ENCODE measurements around the gene DENND4B.
A peak's percentile ranks its signal among the peaks of the same experiment; 100 is the strongest.

Gene DENND4B

DNA sequence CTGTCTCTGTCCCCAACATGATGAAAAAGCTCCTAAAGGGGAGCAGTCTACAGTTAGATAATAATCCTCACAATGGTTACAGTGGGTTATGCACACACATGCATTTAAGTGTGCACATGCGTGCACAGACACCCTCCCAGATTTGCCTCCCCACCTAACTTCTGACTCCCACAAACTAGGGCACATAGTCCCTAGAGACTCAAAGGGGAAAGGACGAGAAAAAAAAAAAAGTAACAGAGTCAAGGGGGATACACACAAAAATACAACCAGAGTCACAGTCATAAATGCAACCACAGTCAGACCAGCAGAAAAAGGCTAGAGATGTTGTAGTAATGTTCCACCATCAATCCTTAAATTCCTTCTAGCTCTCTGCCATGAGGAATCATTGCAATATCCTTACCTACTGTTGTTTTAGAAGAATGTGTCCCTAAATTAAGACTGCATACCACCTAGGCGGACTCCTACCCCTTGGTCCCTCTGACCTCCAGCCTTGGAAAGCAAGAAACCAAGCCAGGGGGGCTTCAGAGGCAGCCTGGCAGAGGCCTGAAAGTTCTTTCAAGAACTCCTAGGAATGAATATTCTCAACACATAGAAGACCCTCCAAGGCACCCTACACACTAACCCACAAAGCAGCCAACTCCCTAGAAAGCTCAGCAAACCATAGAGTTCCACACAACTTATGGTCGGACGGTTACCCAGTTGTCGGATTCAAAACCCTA, 10.6 kb upstream of the DENND4B start:
- no peak for DNase-seq (ENCODE audit: low read depth)
- TF ChIP-seq, protein P1, sequence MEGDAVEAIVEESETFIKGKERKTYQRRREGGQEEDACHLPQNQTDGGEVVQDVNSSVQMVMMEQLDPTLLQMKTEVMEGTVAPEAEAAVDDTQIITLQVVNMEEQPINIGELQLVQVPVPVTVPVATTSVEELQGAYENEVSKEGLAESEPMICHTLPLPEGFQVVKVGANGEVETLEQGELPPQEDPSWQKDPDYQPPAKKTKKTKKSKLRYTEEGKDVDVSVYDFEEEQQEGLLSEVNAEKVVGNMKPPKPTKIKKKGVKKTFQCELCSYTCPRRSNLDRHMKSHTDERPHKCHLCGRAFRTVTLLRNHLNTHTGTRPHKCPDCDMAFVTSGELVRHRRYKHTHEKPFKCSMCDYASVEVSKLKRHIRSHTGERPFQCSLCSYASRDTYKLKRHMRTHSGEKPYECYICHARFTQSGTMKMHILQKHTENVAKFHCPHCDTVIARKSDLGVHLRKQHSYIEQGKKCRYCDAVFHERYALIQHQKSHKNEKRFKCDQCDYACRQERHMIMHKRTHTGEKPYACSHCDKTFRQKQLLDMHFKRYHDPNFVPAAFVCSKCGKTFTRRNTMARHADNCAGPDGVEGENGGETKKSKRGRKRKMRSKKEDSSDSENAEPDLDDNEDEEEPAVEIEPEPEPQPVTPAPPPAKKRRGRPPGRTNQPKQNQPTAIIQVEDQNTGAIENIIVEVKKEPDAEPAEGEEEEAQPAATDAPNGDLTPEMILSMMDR (conservative IDR thresholded peaks at IDR 0.05; ENCODE audit: low read depth, low read length), result no peak
- H3K4me3 ChIP-seq (ENCODE audit: low read length), result peak overlapping the region; percentile 94

DNA sequence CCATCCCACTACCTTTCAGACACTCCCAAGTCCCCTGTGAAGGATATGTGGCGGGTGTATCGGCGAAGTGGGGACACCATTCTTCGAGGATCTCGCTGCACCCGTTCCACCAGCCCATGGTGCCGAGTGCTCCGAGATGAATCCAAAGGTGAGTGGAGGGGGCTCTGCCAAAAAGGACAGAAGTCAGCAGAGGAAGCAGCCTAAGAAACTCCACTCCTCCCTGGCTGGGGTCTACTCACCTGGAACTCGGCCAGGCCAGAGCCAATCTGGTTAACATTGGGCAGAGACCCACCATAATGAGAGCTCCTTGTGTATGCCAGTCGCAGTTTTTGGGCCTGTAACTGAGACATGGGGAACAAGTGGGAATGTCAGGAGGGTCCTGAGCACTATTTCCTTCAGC, 8.3 kb upstream of the DENND4B start:
- no peak for DNase-seq (ENCODE audit: low read depth)
- TF ChIP-seq, protein P1 (conservative IDR thresholded peaks at IDR 0.05; ENCODE audit: low read depth, low read length), result no peak
- H3K4me3 ChIP-seq (ENCODE audit: low read length), result no peak overlapping the region

DNA sequence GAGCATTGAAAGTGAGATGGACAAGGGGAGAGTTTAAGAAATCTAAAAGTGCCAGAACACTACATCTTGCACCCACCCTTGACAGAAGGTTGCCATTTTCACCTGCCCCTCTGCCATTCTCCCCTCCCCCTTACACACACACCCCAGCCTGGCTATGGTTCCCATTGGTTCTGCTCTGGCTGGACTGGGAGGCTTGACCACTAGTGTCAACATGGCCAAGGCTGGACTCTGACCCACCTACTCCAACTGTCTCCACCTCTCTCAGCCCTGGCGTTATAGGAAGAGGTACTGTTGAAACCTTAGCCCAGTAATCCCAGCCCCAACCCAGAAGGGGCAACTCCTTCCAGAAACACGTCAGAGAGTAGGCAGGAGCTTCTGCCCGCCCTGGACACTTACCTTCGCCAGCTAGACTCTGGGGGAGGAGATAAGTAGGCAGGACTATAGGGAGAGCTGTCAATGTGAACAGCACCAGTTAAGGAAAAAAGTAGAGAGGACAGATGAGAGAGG, 7.4 kb upstream of the DENND4B start:
- H3K4me3 ChIP-seq (ENCODE audit: low read length), result no peak overlapping the region
- TF ChIP-seq, protein P1 (conservative IDR thresholded peaks at IDR 0.05; ENCODE audit: low read depth, low read length), result no peak
- DNase-seq (ENCODE audit: low read depth), result no peak

DNA sequence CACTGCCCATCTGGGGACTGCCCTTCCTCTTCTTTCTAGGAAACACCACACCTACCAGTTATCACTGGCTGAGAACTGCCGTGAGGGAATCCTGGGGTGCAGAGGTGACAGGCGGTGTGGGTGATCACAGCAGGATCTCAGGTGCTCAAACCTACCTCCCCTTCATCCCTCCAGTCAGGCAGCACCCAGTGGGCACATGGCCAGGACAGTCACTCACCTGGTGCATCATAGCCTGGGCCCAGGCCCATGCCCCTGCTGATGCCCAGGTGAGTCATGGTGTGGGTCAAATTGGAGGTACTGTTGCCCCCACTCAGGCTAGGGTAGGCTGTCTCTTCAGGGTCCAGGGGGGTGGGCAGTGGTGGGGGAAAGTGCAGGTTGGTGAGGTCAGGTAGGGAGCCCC, 5.3 kb upstream of the DENND4B start:
- TF ChIP-seq, protein P1 (conservative IDR thresholded peaks at IDR 0.05; ENCODE audit: low read depth, low read length), result no peak
- H3K4me3 ChIP-seq (ENCODE audit: low read length), result no peak overlapping the region
- no peak for DNase-seq (ENCODE audit: low read depth)

DNA sequence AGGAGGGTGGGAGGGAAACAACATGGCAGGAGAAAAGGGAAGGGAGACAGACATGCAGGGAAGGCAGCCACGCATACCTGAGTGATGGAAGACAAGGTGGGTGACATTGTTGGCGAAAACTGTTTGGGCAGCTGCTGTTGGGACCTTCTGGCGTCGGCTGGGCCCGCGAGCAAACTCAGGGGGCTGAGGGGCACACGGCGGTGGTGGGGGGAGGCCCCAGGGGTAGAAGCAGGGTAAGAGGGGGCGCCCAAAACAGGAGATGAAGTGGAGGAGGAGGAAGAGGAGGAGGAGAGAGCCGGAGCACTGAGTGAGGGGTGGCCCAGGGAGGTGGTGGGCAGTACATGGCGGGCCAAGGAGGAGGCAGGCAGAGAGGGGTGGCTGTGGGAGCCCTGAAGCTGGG, 4.7 kb upstream of the DENND4B start:
- no peak overlapping the region for H3K4me3 ChIP-seq (ENCODE audit: low read length)
- no peak for DNase-seq (ENCODE audit: low read depth)
- TF ChIP-seq, protein P1 (conservative IDR thresholded peaks at IDR 0.05; ENCODE audit: low read depth, low read length), result no peak

DNA sequence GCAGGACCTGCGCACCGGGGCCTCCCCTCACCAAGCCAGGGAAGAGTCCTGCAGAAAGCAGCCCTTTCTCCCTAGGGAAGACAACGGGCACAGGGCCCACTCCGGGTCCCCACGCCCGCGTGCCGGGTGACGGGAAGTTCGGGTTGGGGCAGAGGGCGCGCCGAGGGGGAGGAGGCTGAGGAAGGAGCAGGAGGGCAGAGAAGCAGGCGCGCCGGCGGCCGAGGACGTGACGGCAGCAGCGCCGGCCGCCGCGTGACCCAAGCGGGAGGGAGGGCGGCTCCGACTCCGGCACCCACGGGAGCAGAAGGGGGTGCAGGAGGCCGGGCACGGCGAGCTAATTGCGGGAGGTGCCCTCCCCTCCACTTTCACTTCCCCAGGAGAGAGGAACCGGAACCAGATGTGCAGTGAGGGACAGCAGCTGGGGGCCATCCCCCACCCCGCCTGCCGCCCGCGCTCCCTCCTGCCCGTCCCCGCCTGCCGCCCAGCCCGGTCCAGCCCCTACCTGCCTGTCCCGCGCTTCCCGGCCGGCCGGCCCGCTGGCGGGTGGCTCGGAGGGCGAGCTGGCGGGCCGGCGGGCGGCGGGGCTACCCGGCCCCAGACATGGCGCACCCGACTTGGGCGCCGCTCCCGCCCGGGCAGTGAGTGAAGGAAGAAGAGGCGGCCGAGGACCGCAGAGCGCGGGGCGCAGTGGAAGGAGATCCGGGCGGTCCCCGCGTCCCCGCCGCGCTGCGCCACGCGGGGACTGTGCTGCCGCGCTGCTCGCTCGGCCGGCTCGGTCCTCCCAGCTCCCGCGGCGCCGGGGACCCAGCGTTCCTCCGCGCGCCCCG, 510 bp downstream of the DENND4B start:
- no peak for DNase-seq (ENCODE audit: low read depth)
- H3K4me3 ChIP-seq (ENCODE audit: low read length), result peak overlapping the region; percentile 80
- TF ChIP-seq, protein P1 (conservative IDR thresholded peaks at IDR 0.05; ENCODE audit: low read depth, low read length), result no peak
